ENCODE measurements around the gene PCK2.
"Not testable (repeated sequence)": the region's sequence is repeated elsewhere in the genome, so short reads cannot be mapped to it uniquely, and the experiment has no call there.

PCK2 gene

GRCh38 chr14:24103451-24103850 lies 9.3 kb downstream of the PCK2 start:
- POLR2A ChIA-PET: interaction anchor here (1.6 to 2.4 kb wide), 2 partner anchors 8 to 11 kb away, joined by 3 to 11 read pairs; partner anchors contain the start of genes DCAF11 and NRL
- CTCF ChIA-PET: interaction anchor here (1.4 to 13.5 kb wide), 2 partner anchors 9 to 14 kb away, joined by 3 to 246 read pairs; partner anchors contain the start of gene PCK2
- DNase-seq (ENCODE audit: extremely low spot score): no peak
- TF ChIP-seq, protein P1, sequence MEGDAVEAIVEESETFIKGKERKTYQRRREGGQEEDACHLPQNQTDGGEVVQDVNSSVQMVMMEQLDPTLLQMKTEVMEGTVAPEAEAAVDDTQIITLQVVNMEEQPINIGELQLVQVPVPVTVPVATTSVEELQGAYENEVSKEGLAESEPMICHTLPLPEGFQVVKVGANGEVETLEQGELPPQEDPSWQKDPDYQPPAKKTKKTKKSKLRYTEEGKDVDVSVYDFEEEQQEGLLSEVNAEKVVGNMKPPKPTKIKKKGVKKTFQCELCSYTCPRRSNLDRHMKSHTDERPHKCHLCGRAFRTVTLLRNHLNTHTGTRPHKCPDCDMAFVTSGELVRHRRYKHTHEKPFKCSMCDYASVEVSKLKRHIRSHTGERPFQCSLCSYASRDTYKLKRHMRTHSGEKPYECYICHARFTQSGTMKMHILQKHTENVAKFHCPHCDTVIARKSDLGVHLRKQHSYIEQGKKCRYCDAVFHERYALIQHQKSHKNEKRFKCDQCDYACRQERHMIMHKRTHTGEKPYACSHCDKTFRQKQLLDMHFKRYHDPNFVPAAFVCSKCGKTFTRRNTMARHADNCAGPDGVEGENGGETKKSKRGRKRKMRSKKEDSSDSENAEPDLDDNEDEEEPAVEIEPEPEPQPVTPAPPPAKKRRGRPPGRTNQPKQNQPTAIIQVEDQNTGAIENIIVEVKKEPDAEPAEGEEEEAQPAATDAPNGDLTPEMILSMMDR (IDR thresholded peaks at IDR 0.05; ENCODE audit: control extremely low read depth, extremely low read depth, low read depth, missing control alignments): no peak

- POLR2A ChIA-PET; DNase-seq (ENCODE audit: extremely low spot score): not testable (repeated sequence)
- CTCF ChIA-PET: interaction anchor here (2.0 to 13.5 kb wide), 4 partner anchors 11 to 202 kb away, joined by 5 to 246 read pairs (median 63); partner anchors contain the start of genes CIDEB and PCK2
Observed at GRCh38 chr14:24105609-24106239, 11.6 kb downstream of the PCK2 start.

GRCh38 chr14:24106672-24107271 lies 12.7 kb downstream of the PCK2 start:
- POLR2A ChIA-PET: no interaction called here

GRCh38 chr14:24108336-24108874 lies 14.3 kb downstream of the PCK2 start:
- TF ChIP-seq, protein P1 (IDR thresholded peaks at IDR 0.05; ENCODE audit: control extremely low read depth, extremely low read depth, low read depth, missing control alignments): no peak

More at GRCh38 chr14:24106672-24107271, 12.7 kb downstream of the PCK2 start:
- DNase-seq (ENCODE audit: extremely low spot score): no peak
- TF ChIP-seq, protein P1 (IDR thresholded peaks at IDR 0.05; ENCODE audit: control extremely low read depth, extremely low read depth, low read depth, missing control alignments): no peak
- CTCF ChIA-PET: interaction anchor here (1.5 to 13.5 kb wide), 8 partner anchors 11 to 518 kb away, joined by 3 to 246 read pairs (median 32); partner anchors contain the start of genes CIDEB and PCK2

GRCh38 chr14:24110060-24110459 lies 15.9 kb downstream of the PCK2 start:
- CTCF ChIA-PET: interaction anchor here (0.7 to 13.5 kb wide), 17 partner anchors 8 to 168 kb away, joined by 3 to 246 read pairs (median 5); partner anchors contain the start of genes CHMP4A, EMC9, IRF9 and PCK2
- DNase-seq (ENCODE audit: extremely low spot score): no peak
- POLR2A ChIA-PET: interaction anchor here (1.1 kb wide), 1 partner anchor 15 kb away, joined by 3 read pairs; no protein-coding TSS in a partner anchor
- TF ChIP-seq, protein P1 (IDR thresholded peaks at IDR 0.05; ENCODE audit: control extremely low read depth, extremely low read depth, low read depth, missing control alignments): no peak

More at GRCh38 chr14:24108336-24108874, 14.3 kb downstream of the PCK2 start:
- ChIA-PET POLR2A (interaction anchor here (0.7 kb wide), 1 partner anchor 50 kb away, joined by 3 read pairs; no protein-coding TSS in a partner anchor), CTCF (interaction anchor here (0.7 to 13.5 kb wide), 43 partner anchors 10 to 559 kb away, joined by 3 to 246 read pairs (median 5); partner anchors contain the start of genes CARMIL3, CHMP4A, DHRS4L2 and EMC9)
- no peak for DNase-seq (ENCODE audit: extremely low spot score)

DNA sequence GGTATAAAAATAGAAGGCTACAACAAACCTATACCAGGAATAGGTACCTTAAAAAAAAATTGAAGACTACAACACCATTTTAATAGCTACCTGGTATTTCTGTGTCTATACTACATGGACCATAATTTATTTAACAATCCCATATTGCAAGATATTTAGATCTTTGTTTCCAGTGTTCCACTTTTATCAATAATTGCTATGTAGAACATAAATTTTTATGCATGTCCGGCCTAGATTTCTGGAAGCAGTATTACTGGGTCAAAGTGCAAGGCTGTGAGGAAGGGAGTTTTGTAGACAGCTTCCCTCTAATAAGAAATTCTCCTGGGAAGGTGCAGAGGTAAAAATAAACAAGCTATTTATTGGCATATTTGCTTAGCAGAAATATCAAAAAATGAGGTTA lies 16.4 kb downstream of the PCK2 start:
- CTCF ChIA-PET: interaction anchor here (0.8 to 13.5 kb wide), 11 partner anchors 16 to 96 kb away, joined by 3 to 246 read pairs (median 7); partner anchors contain the start of genes EMC9, IRF9, PCK2 and PSME1
- DNase-seq (ENCODE audit: extremely low spot score): no peak
- POLR2A ChIA-PET: no interaction called here
- TF ChIP-seq, protein P1 (IDR thresholded peaks at IDR 0.05; ENCODE audit: control extremely low read depth, extremely low read depth, low read depth, missing control alignments): no peak

Measured in GM10248 (cell line).